ENCODE data around the gene DNAJB14.
A peak's percentile ranks its signal among the peaks of the same experiment; 100 is the strongest.
"Not testable (repeated sequence)": the region's sequence is repeated elsewhere in the genome, so short reads cannot be mapped to it uniquely, and the experiment has no call there.

DNAJB14 gene

GRCh38 chr4:99946356-99947189 is at the start of gene DNAJB14:
Gene DNAJB14 (minus strand): TSS chr4:99946618. CDS start chr4:99946571, 47 bp downstream.
- peak; percentile 84 for DNase-seq

GRCh38 chr4:99991741-99992140 is 45.3 kb upstream of the DNAJB14 start:
- no peak for DNase-seq

- no peak for DNase-seq
Observed at GRCh38 chr4:99987681-99988080, 41.3 kb upstream of the DNAJB14 start.

- no peak for DNase-seq
Observed at GRCh38 chr4:99986792-99987191, 40.4 kb upstream of the DNAJB14 start.

- DNase-seq, result no peak
Observed at GRCh38 chr4:99983289-99983943, 37.0 kb upstream of the DNAJB14 start.

- DNase-seq, result no peak
Observed at GRCh38 chr4:99979872-99980271, 33.5 kb upstream of the DNAJB14 start.

- DNase-seq, result no peak
Observed at GRCh38 chr4:99971453-99972111, 25.2 kb upstream of the DNAJB14 start.

GRCh38 chr4:99968330-99968729 is 21.9 kb upstream of the DNAJB14 start:
- no peak for DNase-seq

- no peak for DNase-seq
Observed at GRCh38 chr4:99966692-99967091, 20.3 kb upstream of the DNAJB14 start.

GRCh38 chr4:99965674-99966350 is 19.4 kb upstream of the DNAJB14 start:
- no peak for DNase-seq

- DNase-seq, result no peak
Observed at GRCh38 chr4:99965173-99965572, 18.8 kb upstream of the DNAJB14 start.

GRCh38 chr4:99961711-99962110 is 15.3 kb upstream of the DNAJB14 start:
- DNase-seq, result no peak

- DNase-seq, result no peak
Observed at GRCh38 chr4:99960648-99961047, 14.2 kb upstream of the DNAJB14 start.

- not testable (repeated sequence) for DNase-seq
Observed at GRCh38 chr4:99958207-99958606, 11.8 kb upstream of the DNAJB14 start.

- DNase-seq, result no peak
Observed at GRCh38 chr4:99950913-99951254, 4.5 kb upstream of the DNAJB14 start.

GRCh38 chr4:99949999-99950912 is 3.8 kb upstream of the DNAJB14 start, which contains the start of gene H2AZ1:
Gene H2AZ1 (minus strand): TSS chr4:99950275. CDS start chr4:99950170, 105 bp downstream.
- peak; percentile 92 for DNase-seq

GRCh38 chr4:99949034-99949998 is 2.9 kb upstream of the DNAJB14 start:
- peak; percentile 77 for DNase-seq

GRCh38 chr4:99947608-99948007 is 1.2 kb upstream of the DNAJB14 start:
- no peak for DNase-seq

GRCh38 chr4:99947190-99947578 is 766 bp upstream of the DNAJB14 start:
- no peak for DNase-seq

- no peak for DNase-seq
Observed at GRCh38 chr4:99945718-99946355, 581 bp downstream of the DNAJB14 start.

Data from activated CD4-positive, CD25-positive, alpha-beta regulatory T cell treated with anti-CD3 and anti-CD28 coated beads, Interleukin-2, amount 50 U/mL, for 72 hours (primary cell).